Mesendoderm (in vitro differentiated cells): ENCODE measurements around the gene VPS26C.

Experiments used
- DNase-seq: peaks from one replicate; pipeline ENCODE4 v3.0.0; 2013
- H2AK5ac ChIP-seq: 2 replicates; pipeline ENCODE4 v1.6.1; 2013; ENCODE audit warnings: low read length, inconsistent platforms
- H2BK120ac ChIP-seq: 2 replicates; pipeline ENCODE4 v1.6.1; 2013; ENCODE audit warnings: low read depth, mild to moderate bottlenecking, low read length, moderate library complexity, mixed read lengths
- H2BK15ac ChIP-seq: replicated peaks from 2 replicates; pipeline ENCODE4 v1.6.1; 2013; ENCODE audit warnings: low read depth, mild to moderate bottlenecking, moderate library complexity
- H2BK5ac ChIP-seq: 2 replicates; pipeline ENCODE4 v1.6.1; 2013; ENCODE audit warnings: low read length, inconsistent platforms
- H3K18ac ChIP-seq: 2 replicates; pipeline ENCODE4 v1.6.1; 2013; ENCODE audit warnings: mild to moderate bottlenecking, low read length, mixed read lengths
- H3K23ac ChIP-seq: one replicate; pipeline ENCODE4 v1.6.1; 2013; ENCODE audit warnings: low read length
- H3K27ac ChIP-seq: 2 replicates; pipeline ENCODE4 v1.5.1; 2013; ENCODE audit warnings: low read depth, mild to moderate bottlenecking, inconsistent platforms, low read length, moderate library complexity
- H3K27me3 ChIP-seq: 2 replicates; pipeline ENCODE4 v1.6.1; 2013; ENCODE audit warnings: low read length, control low read depth, mild to moderate bottlenecking, inconsistent platforms; ENCODE audit not compliant: insufficient read depth, poor library complexity
- H3K36me3 ChIP-seq: 2 replicates; pipeline ENCODE4 v1.6.1; 2013; ENCODE audit warnings: low read length, inconsistent platforms; ENCODE audit not compliant: control insufficient read depth, insufficient read depth
- H3K4ac ChIP-seq: one replicate; pipeline ENCODE4 v1.6.1; 2013; ENCODE audit warnings: low read depth, mild to moderate bottlenecking, low read length, moderate library complexity
- H3K4me1 ChIP-seq: 2 replicates; pipeline ENCODE4 v1.6.1; 2013; ENCODE audit warnings: low read depth, low read length, inconsistent platforms; ENCODE audit not compliant: control insufficient read depth
- H3K4me2 ChIP-seq: 2 replicates; pipeline ENCODE4 v1.6.1; 2013; ENCODE audit warnings: low read length
- H3K4me3 ChIP-seq: 2 replicates; pipeline ENCODE4 v1.5.1; 2013; ENCODE audit warnings: mild to moderate bottlenecking, low read length
- H3K56ac ChIP-seq: one replicate; pipeline ENCODE4 v1.6.1; 2013; ENCODE audit warnings: low read length
- H3K79me1 ChIP-seq: 2 replicates; pipeline ENCODE4 v1.6.1; 2013; ENCODE audit warnings: low read length, inconsistent platforms
- H3K79me2 ChIP-seq: 2 replicates; pipeline ENCODE4 v1.6.1; 2013; ENCODE audit warnings: mild to moderate bottlenecking, low read length; ENCODE audit not compliant: control insufficient read depth, insufficient read depth
- H3K9ac ChIP-seq: 2 replicates; pipeline ENCODE4 v1.6.1; 2013; ENCODE audit warnings: low read length, inconsistent platforms
- H4K5ac ChIP-seq: one replicate; pipeline ENCODE4 v1.6.1; 2013; ENCODE audit warnings: low read length
- H4K8ac ChIP-seq: one replicate; pipeline ENCODE4 v1.6.1; 2013; ENCODE audit warnings: low read depth, mild to moderate bottlenecking, control low read depth, low read length, moderate library complexity
- WGBS: extraction: QIAGEN DNeasy Blood & Tissue Kit; methylation state at CpG from one replicate; pipeline ENCODE4 v1.1.7; 2013; ENCODE audit warnings: low lambda C conversion rate, missing lambda C conversion rate; ENCODE audit not compliant: insufficient coverage; ENCODE audit errors: extremely low coverage; 5-methylcytosine and 5-hydroxymethylcytosine counted together

VPS26C gene

GRCh38 chr21:37251294-37251634 is 15.9 kb downstream of the VPS26C start:
- no peak for DNase-seq
- no peak overlapping the region for H3K9ac ChIP-seq
- peaks cover 5% of the 10 kb centered on the region for H3K79me1 ChIP-seq
- no peaks in the 10 kb centered on the region for H3K4me1 ChIP-seq
- H3K4me3 ChIP-seq, result no peak overlapping the region
- no peak overlapping the region for H3K23ac ChIP-seq
- no peak overlapping the region for H3K56ac ChIP-seq
- no peak overlapping the region for H3K4me2 ChIP-seq
- no peak overlapping the region for H2BK120ac ChIP-seq
- no peaks in the 10 kb centered on the region for H3K27me3 ChIP-seq
- no peak overlapping the region for H2BK15ac ChIP-seq
- H3K36me3 ChIP-seq, result no peaks in the 10 kb centered on the region
- H4K8ac ChIP-seq, result no peak overlapping the region
- no peak overlapping the region for H2BK5ac ChIP-seq
- H3K79me2 ChIP-seq, result peaks cover 8% of the 10 kb centered on the region
- WGBS, result no CpG with 5 or more reads among the region's 2 CpGs
- no peak overlapping the region for H3K4ac ChIP-seq
- H2AK5ac ChIP-seq, result no peak overlapping the region
- no peak overlapping the region for H4K5ac ChIP-seq
- H3K27ac ChIP-seq, result no peak overlapping the region
- H3K18ac ChIP-seq, result no peak overlapping the region

- Histone ChIP-seq H3K9ac (no peak overlapping the region), H3K27me3 (no peaks in the 10 kb centered on the region), H3K27ac (no peak overlapping the region), H2BK5ac (no peak overlapping the region), H3K4me3 (no peak overlapping the region), H3K4ac (no peak overlapping the region), H3K23ac (no peak overlapping the region), H3K56ac (no peak overlapping the region), H3K4me2 (no peak overlapping the region), H2BK15ac (no peak overlapping the region), H4K8ac (no peak overlapping the region), H3K79me1 (peaks cover 10% of the 10 kb centered on the region), H3K18ac (no peak overlapping the region), H2BK120ac (no peak overlapping the region), H3K4me1 (no peaks in the 10 kb centered on the region), H3K36me3 (no peaks in the 10 kb centered on the region), H3K79me2 (peaks cover 9% of the 10 kb centered on the region), H4K5ac (no peak overlapping the region), H2AK5ac (no peak overlapping the region)
- no peak for DNase-seq
- no CpG with 5 or more reads among the region's 3 CpGs for whole genome bisulfite sequencing
These were observed 17.8 kb downstream of the VPS26C start for GRCh38 chr21:37249112-37249904.

GRCh38 chr21:37248298-37248697 is 18.8 kb downstream of the VPS26C start:
- Histone ChIP-seq H3K27me3 (no peaks in the 10 kb centered on the region), H3K4me2 (no peak overlapping the region), H3K4me3 (no peak overlapping the region), H2BK120ac (no peak overlapping the region), H3K79me2 (peaks cover 15% of the 10 kb centered on the region), H3K4ac (no peak overlapping the region), H3K36me3 (no peaks in the 10 kb centered on the region), H3K56ac (no peak overlapping the region), H3K9ac (no peak overlapping the region), H3K79me1 (peaks cover 15% of the 10 kb centered on the region), H2BK15ac (no peak overlapping the region), H3K4me1 (no peaks in the 10 kb centered on the region), H2BK5ac (no peak overlapping the region), H4K5ac (no peak overlapping the region), H3K23ac (no peak overlapping the region), H3K27ac (no peak overlapping the region), H3K18ac (no peak overlapping the region), H4K8ac (no peak overlapping the region), H2AK5ac (no peak overlapping the region)
- no peak for DNase-seq
- WGBS, result no CpG with 5 or more reads among the region's 1 CpG

GRCh38 chr21:37245151-37245550 is 22.0 kb downstream of the VPS26C start:
- WGBS, result no CpG with 5 or more reads among the region's 8 CpGs

GRCh38 chr21:37244501-37245095 is 22.5 kb downstream of the VPS26C start:
- H2AK5ac ChIP-seq, result no peak overlapping the region
- peaks cover 13% of the 10 kb centered on the region for H3K79me1 ChIP-seq
- H4K5ac ChIP-seq, result no peak overlapping the region
- H3K4ac ChIP-seq, result no peak overlapping the region
- DNase-seq, result no peak
- no peak overlapping the region for H3K56ac ChIP-seq
- no peak overlapping the region for H3K9ac ChIP-seq
- H4K8ac ChIP-seq, result no peak overlapping the region
- no peak overlapping the region for H2BK15ac ChIP-seq
- whole genome bisulfite sequencing, result no CpG with 5 or more reads among the region's 12 CpGs
- peaks cover 13% of the 10 kb centered on the region for H3K79me2 ChIP-seq
- no peaks in the 10 kb centered on the region for H3K36me3 ChIP-seq
- H3K4me2 ChIP-seq, result no peak overlapping the region
- H2BK5ac ChIP-seq, result no peak overlapping the region
- H3K27me3 ChIP-seq, result no peaks in the 10 kb centered on the region
- H3K18ac ChIP-seq, result no peak overlapping the region
- no peak overlapping the region for H2BK120ac ChIP-seq
- no peak overlapping the region for H3K27ac ChIP-seq
- H3K4me1 ChIP-seq, result peaks cover 2% of the 10 kb centered on the region
- H3K4me3 ChIP-seq, result no peak overlapping the region
- H3K23ac ChIP-seq, result no peak overlapping the region

More at GRCh38 chr21:37245151-37245550, 22.0 kb downstream of the VPS26C start:
- no peak overlapping the region for H3K56ac ChIP-seq
- peaks cover 2% of the 10 kb centered on the region for H3K4me1 ChIP-seq
- H2AK5ac ChIP-seq, result no peak overlapping the region
- no peak overlapping the region for H3K27ac ChIP-seq
- peaks cover 13% of the 10 kb centered on the region for H3K79me1 ChIP-seq
- H3K79me2 ChIP-seq, result peaks cover 13% of the 10 kb centered on the region
- no peak overlapping the region for H3K4me2 ChIP-seq
- H3K36me3 ChIP-seq, result no peaks in the 10 kb centered on the region
- H4K5ac ChIP-seq, result no peak overlapping the region
- H3K4me3 ChIP-seq, result no peak overlapping the region
- no peak overlapping the region for H3K4ac ChIP-seq
- H2BK5ac ChIP-seq, result no peak overlapping the region
- no peak overlapping the region for H2BK120ac ChIP-seq
- H2BK15ac ChIP-seq, result no peak overlapping the region
- H3K9ac ChIP-seq, result no peak overlapping the region
- no peaks in the 10 kb centered on the region for H3K27me3 ChIP-seq
- DNase-seq, result no peak
- H4K8ac ChIP-seq, result no peak overlapping the region
- no peak overlapping the region for H3K23ac ChIP-seq
- H3K18ac ChIP-seq, result no peak overlapping the region
